Inferior parietal cortex (tissue), 1 donor: ENCODE results near the gene RAB7B.

Source experiments
- DNase-seq: peaks from one replicate; pipeline ENCODE4 v3.0.0-alpha.2; 2016; ENCODE audit errors: extremely low spot score

Gene RAB7B

DNA sequence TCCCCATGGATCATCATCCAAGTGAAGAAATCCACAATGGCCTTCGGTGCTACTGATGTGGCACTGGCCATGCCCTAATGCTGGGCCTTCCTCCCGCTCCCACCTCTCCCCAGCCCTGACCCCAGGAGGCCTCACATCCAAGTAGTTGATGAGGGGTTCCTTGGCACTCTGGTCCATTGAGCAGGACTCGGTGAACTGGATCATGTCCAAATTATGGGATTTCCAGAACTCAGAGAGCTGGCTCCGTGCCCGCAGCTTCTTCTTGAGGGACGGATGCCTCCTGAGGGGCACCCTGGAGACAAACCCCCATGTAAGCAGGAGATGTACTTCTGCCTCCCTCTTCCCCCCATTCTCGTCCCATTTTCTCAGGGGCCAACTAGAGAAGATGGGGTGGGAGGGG is 19.6 kb upstream of the RAB7B start:
- DNase-seq: no peak

DNA sequence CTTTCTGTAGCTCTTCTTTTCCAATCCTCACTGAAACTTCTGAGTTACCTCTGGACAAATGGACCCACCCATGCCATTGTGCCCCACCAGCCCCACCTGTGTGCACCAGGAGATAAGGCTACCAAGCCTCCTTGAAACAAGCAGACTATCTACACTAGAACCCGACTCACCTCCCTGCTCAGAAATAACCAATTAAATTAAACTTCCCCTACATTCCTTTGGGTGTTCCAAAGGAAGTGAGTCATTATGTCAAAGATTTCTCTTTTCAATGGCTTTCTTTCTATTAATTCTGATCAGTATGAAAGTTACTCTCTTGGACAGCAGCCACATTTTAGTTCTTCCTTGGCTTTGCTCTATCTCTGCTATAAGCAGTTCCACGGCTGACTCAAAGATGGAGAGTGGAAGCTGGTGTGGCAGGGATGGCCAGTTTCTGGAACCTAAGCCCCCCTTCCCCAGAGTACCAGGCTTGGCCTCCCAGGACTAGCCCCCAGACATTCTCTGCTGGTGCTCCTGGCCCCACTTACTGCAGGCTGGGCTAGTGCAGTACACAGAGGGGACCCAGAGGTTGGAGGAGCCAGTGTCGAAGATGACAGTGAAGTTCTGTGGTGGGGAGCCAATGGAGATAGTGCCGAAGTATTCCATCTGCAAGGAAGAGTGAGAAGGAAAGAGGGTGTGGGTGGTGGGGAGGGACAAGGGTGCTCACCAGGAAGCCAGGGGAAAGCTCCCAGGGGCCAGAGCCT is 18.6 kb upstream of the RAB7B start:
- DNase-seq: no peak

DNA sequence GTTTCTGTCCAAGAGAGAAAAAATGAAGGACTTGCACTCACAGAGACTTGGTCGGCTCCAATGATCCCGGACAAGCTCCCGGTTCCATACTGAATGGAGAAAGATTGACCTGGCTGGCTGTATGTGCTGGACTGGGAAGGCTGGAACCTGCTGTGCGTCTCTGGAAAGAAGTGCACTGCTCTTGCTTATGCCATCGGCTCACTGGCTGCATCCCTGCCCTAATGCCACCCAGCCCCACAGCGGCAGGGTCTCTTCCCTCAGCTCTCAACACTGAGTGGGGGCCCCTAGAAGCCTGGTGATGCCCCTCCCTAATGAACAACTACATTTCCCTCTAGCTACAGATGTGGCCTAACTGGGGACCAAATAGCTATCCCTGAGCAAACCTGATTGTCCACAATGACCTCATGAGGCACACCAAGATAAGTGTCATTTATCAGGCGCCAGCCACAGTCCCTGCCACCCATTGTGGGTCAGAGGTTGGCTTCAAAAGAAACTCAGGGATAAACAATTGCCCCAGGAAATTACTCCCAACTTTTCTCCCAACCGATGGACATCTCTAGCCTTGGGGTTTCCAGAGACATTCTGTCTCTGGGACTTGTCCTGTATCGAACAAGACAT is 17.9 kb upstream of the RAB7B start:
- DNase-seq: no peak

GRCh38 chr1:206020393-206021007 is 17.3 kb upstream of the RAB7B start:
- DNase-seq: no peak

DNA sequence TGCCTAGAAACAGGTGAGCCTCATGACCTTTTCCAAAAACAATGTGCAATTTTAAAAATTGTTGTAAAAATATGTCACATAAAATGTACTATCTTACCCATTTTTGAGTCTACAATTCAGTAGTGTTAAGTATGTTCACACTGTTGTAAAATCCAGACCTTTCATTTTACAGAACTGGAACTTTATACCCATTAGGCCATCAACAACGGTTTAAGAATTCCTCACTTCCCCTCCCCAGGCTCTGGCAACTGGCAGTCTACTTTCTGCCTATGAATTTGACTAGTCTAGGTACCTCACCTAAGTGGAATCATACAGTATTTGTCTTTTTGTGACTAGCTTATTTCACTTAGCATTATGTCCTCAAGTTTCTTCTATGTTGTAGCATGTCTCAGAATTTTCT is 11.9 kb upstream of the RAB7B start:
- DNase-seq: no peak

DNA sequence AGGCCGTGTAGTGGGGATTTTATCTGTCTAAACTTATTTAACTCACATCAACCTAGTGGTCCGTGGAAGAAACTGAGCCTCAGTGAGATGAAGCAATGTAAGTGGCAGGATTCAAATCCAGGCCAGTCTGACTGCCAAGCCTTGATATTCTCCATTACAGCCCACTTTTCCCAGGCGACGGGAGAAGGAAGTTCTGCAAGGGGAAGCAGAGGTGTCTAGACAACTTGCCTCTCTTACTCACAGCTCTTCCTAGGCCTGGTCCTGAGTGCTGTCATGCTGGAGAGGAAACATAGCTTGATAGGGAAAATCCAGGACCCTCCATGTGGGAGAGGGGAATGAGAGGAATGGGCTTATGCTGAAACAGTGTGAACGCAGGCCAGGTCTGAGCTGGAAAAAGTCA is 11.4 kb upstream of the RAB7B start:
- no peak for DNase-seq

DNA sequence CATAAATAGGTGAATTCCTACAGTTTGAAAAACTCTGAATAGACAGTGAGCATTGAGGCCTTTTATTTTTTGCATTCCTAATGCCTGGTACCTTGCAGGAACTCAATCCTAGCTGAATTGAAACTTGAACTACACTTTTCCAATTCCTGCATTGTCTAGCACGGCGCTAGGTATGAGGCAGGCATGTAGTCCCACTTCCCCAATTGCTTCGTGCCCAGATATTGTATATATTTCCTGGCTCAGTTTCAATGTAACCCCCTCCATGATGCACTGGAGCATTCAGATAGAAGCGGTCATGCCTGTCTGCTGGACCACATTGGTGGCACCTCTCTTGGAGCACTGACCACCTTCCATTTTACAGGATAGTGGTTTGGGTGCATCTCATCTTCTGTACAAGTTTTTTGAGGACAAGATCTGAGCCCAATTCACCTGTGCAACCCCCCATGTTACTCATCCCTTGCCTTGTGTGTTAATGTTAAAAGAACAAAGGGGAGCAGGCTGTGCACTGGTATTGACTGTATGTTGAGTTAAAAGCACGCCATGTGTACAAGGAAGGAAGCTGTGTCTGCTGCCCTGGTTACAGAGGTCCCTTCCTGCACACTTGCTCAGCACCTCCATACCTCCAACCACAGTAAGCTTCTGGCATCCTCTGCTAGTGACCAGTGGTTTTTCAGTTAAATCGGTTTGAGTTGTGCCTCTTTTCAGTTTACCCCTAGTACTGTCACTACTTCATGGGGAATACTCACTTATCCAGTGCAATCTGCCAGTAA is 10.0 kb upstream of the RAB7B start:
- no peak for DNase-seq

- no peak for DNase-seq
Measured at GRCh38 chr1:206012086-206012859, 9.1 kb upstream of the RAB7B start.

DNA sequence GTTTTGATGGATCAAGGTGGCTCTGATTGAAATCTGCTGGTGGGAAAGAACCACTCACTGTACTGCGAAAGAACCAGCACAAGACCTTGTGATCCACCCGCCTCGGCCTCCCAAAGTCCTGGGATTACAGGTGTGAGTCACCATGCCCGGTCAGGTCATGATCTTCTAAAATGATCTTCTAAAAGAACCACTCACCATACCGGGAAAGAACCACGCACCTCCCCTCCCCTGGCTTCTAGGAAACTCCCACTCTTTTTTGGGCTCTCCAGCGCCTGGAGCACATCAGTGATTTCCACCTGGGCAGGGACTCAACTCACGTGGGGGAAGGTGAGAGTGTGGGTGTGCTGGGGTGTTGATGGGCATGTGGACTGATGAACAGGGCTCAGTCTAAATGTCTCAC is 7.9 kb upstream of the RAB7B start:
- DNase-seq: no peak

GRCh38 chr1:206010060-206010459 is 6.9 kb upstream of the RAB7B start:
- DNase-seq: no peak

- DNase-seq: no peak
Measured at GRCh38 chr1:206006946-206007345, 3.8 kb upstream of the RAB7B start.

DNA sequence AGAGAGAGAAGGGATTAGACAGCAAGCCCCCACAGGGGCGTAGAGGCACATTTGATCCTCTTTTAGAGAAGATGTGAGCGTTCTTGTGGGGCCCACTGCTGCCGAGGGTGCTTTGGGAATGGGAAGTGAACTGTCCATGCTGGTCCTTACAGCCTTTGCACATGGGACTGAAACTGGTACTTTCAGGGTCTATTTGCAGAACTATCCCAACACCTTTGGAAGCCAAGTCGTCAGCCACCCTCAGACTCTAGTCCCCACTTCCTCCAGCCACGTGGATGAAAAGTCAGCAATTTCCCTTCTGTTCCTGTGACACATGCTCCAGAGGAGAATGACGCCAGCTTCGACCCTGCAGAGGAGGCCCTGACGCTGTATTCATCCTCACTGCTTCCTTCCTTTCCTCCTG is 2.6 kb upstream of the RAB7B start:
- no peak for DNase-seq

GRCh38 chr1:206005234-206005633 is 2.0 kb upstream of the RAB7B start:
- DNase-seq: no peak

DNA sequence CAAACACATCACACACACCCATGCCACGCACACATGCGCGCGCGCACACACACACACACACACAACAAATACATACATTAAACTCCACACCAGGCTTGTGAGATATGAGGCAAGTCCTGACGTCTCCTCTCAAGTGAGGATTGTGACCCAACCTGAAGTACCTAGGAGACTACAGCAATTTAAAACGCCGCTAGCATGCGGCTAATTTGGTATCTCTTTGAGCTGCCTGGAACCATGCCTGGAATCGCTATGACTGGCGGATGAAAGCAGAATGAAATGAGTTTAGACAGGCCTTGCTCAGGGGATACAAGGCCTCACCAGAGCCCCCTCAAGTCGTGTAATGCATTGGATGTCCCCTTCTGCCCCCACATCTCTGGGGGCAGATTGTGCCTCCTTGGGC is 1.6 kb upstream of the RAB7B start:
- DNase-seq: no peak

GRCh38 chr1:206003854-206004800 is 932 bp upstream of the RAB7B start:
- DNase-seq: no peak

DNA sequence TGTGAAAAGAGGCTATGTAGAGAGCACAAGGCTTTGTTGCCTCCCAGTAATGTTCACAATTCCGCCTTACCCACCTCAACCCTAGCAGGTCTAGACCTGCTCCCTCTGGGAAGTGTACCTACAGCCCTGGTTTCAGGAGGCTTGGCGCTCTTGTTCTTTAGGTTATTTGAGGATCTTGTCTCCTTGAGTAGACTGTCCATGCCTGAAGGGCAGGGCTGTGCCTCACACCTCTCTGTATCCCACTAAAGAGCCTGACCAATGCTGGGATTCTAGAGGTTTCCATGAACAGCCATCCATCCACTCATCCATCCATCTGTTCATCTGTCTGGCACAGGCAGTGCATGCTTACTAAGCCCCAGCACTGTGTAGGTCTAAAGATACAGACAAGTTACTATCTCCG is 1.0 kb downstream of the RAB7B start:
- no peak for DNase-seq

GRCh38 chr1:206001476-206001888 is 1.7 kb downstream of the RAB7B start:
- DNase-seq: peak; percentile 72

GRCh38 chr1:206000641-206001339 is 2.4 kb downstream of the RAB7B start:
- no peak for DNase-seq

DNA sequence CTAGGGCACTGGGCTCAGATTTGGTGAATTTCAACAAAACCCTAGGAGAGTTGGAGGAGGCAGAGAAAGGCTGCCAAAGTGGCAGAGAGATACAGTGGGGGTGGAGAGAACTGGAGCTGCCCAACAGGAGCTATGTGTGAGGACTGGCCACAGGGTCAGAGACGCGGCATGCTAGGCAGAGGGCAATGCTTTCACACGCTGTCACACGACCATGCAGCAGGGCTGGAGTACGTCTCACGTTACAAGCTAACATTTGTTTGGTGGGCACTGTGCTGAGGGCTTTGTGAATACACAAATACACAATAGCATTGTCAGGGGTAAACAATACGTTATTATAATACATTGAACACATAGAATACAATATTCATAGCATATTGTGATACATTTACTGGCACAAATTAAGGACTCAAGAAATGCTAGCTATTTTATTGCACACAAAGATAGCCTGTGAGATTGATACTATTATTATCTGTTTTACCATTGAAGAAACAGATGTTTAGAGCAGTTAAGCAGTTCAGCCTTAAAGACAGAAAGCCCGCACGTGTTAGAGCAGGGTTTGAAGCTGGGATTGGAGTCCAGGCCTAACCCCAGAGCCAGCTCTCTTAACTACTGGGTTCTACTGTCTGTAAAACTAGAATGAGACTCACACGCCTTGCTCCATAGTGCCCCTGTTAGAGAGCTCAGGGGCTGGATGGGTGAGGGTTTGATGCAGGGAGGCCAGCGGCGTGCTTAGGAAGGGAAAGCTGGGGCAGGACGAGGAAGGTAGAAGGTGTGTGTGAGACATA is 4.5 kb downstream of the RAB7B start:
- DNase-seq: peak; percentile 65
